ENCODE results near the gene PECR. TPM values are rescaled to one million over a fixed set of nuclear protein-coding genes. Genes with fewer than 3 reads are reported as not detected.

PECR gene
- total and polyA plus RNA-seq, 10 of the 15 experiments (the other 5 are each of a cell fraction or from before 2014, with no cell fraction given) = 7.6 to 37.4 (median 25.7) TPM

GRCh38 chr2:216056739-216057138 is 24.9 kb downstream of the PECR start (continued):
- TF ChIP-seq, protein P1, sequence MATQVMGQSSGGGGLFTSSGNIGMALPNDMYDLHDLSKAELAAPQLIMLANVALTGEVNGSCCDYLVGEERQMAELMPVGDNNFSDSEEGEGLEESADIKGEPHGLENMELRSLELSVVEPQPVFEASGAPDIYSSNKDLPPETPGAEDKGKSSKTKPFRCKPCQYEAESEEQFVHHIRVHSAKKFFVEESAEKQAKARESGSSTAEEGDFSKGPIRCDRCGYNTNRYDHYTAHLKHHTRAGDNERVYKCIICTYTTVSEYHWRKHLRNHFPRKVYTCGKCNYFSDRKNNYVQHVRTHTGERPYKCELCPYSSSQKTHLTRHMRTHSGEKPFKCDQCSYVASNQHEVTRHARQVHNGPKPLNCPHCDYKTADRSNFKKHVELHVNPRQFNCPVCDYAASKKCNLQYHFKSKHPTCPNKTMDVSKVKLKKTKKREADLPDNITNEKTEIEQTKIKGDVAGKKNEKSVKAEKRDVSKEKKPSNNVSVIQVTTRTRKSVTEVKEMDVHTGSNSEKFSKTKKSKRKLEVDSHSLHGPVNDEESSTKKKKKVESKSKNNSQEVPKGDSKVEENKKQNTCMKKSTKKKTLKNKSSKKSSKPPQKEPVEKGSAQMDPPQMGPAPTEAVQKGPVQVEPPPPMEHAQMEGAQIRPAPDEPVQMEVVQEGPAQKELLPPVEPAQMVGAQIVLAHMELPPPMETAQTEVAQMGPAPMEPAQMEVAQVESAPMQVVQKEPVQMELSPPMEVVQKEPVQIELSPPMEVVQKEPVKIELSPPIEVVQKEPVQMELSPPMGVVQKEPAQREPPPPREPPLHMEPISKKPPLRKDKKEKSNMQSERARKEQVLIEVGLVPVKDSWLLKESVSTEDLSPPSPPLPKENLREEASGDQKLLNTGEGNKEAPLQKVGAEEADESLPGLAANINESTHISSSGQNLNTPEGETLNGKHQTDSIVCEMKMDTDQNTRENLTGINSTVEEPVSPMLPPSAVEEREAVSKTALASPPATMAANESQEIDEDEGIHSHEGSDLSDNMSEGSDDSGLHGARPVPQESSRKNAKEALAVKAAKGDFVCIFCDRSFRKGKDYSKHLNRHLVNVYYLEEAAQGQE (IDR thresholded peaks at IDR 0.05; ENCODE audit: low read depth, low read length) = no peak
- TF ChIP-seq CHD4 (IDR thresholded peaks at IDR 0.05) (no peak), TCF7 (IDR thresholded peaks at IDR 0.05; ENCODE audit: borderline replicate concordance) (0 out of 2 replicates have a peak, but pooled peaks have one; percentile 9), POLR2AphosphoS5 (IDR thresholded peaks at IDR 0.05; ENCODE audit: low read length) (no peak), SPI1 (IDR thresholded peaks at IDR 0.05; ENCODE audit: borderline replicate concordance, insufficient read depth, low read depth, low read length) (no peak), IKZF1 (conservative IDR thresholded peaks at IDR 0.05) (peak; percentile 47; the same call in 1 of the 2 replicates), CREM (IDR thresholded peaks at IDR 0.05; ENCODE audit: low read depth) (no peak), MEF2B (IDR thresholded peaks at IDR 0.05; ENCODE audit: partially characterized antibody, poor library complexity, severe bottlenecking) (peak; percentile 28), HDAC6 (IDR thresholded peaks at IDR 0.05; ENCODE audit: unreplicated experiment) (no peak), EED (IDR thresholded peaks at IDR 0.05; ENCODE audit: low read depth) (peak; percentile 27; the same call in 1 of the 2 replicates), JUNB (IDR thresholded peaks at IDR 0.05) (peak; percentile 76), NFYB (IDR thresholded peaks at IDR 0.05; ENCODE audit: insufficient read depth, low read depth, low read length) (no peak), ZBED1 (IDR thresholded peaks at IDR 0.05; ENCODE audit: borderline replicate concordance) (no peak), BCL3 (IDR thresholded peaks at IDR 0.05; ENCODE audit: borderline replicate concordance, insufficient read depth, low read depth, low read length, poor library complexity, severe bottlenecking) (no peak), FOXK2 (IDR thresholded peaks at IDR 0.05) (no peak), RBBP5 (conservative IDR thresholded peaks at IDR 0.05) (no peak), SIN3A (IDR thresholded peaks at IDR 0.05; ENCODE audit: low read depth, low read length) (no peak), JUND (IDR thresholded peaks at IDR 0.05; ENCODE audit: low read depth, low read length) (0 out of 2 replicates have a peak, but pooled peaks have one; percentile 53), GATAD2B (conservative IDR thresholded peaks at IDR 0.05; ENCODE audit: low read depth) (no peak), DPF2 (IDR thresholded peaks at IDR 0.05) (0 out of 2 replicates have a peak, but pooled peaks have one; percentile 31), RUNX3 (IDR thresholded peaks at IDR 0.05; ENCODE audit: low read length) (no peak), CHD1 (IDR thresholded peaks at IDR 0.05; ENCODE audit: low read depth, low read length) (no peak), SMAD1 (IDR thresholded peaks at IDR 0.05; ENCODE audit: low read depth, partially characterized antibody) (no peak)
- TF ChIP-seq, protein P2, sequence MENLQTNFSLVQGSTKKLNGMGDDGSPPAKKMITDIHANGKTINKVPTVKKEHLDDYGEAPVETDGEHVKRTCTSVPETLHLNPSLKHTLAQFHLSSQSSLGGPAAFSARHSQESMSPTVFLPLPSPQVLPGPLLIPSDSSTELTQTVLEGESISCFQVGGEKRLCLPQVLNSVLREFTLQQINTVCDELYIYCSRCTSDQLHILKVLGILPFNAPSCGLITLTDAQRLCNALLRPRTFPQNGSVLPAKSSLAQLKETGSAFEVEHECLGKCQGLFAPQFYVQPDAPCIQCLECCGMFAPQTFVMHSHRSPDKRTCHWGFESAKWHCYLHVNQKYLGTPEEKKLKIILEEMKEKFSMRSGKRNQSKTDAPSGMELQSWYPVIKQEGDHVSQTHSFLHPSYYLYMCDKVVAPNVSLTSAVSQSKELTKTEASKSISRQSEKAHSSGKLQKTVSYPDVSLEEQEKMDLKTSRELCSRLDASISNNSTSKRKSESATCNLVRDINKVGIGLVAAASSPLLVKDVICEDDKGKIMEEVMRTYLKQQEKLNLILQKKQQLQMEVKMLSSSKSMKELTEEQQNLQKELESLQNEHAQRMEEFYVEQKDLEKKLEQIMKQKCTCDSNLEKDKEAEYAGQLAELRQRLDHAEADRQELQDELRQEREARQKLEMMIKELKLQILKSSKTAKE (IDR thresholded peaks at IDR 0.05; ENCODE audit: low read depth, poor library complexity, severe bottlenecking) = peak; percentile 14

Measured in GM12878 (cell line).